BLaER1 treated with 17β-estradiol and CSF1 and Interleukin-3, amounts not matched to agents 10 nM and 100 nM (cell line): ENCODE data around the gene AKAP8L.

ENCODE experiments used
- H3K27ac ChIP-seq, 11 experiments: shearing (Covaris generic); formaldehyde crosslinking; 2 replicates each; pipeline ENCODE4 v1.8.1; 2022
- H3K27me3 ChIP-seq, 11 experiments: shearing (Covaris generic); formaldehyde crosslinking; 2 replicates each; pipeline ENCODE4 v1.8.1; 2022
- H3K36me3 ChIP-seq, 11 experiments: shearing (Covaris generic); formaldehyde crosslinking; 2 replicates each; pipeline ENCODE4 v1.8.1; 2022
- H3K4me1 ChIP-seq, 10 experiments: shearing (Covaris generic); formaldehyde crosslinking; 2 replicates each; pipeline ENCODE4 v1.8.1; 2022
- H3K4me2 ChIP-seq, 11 experiments: shearing (Covaris generic); formaldehyde crosslinking; 2 replicates each; pipeline ENCODE4 v1.8.1; 2022
- H3K4me3 ChIP-seq, 10 experiments: shearing (Covaris generic); formaldehyde crosslinking; 2 replicates each; pipeline ENCODE4 v1.8.1; 2022
- H3K9ac ChIP-seq, 11 experiments: shearing (Covaris generic); formaldehyde crosslinking; 2 replicates each; pipeline ENCODE4 v1.8.1; 2022
- H3K9me3 ChIP-seq, 11 experiments: shearing (Covaris generic); formaldehyde crosslinking; replicated peaks in 1 of 11; 2 replicates each; pipeline ENCODE4 v1.8.1; 2022
- H4K20me1 ChIP-seq, 11 experiments: shearing (Covaris generic); formaldehyde crosslinking; 2 replicates each; pipeline ENCODE4 v1.8.1; 2022
- Cebpa-rat ChIP-seq, 11 experiments: shearing (Covaris generic); IDR thresholded peaks; 2 replicates each; pipeline ENCODE4 v1.8.1; 2022

AKAP8L gene

DNA sequence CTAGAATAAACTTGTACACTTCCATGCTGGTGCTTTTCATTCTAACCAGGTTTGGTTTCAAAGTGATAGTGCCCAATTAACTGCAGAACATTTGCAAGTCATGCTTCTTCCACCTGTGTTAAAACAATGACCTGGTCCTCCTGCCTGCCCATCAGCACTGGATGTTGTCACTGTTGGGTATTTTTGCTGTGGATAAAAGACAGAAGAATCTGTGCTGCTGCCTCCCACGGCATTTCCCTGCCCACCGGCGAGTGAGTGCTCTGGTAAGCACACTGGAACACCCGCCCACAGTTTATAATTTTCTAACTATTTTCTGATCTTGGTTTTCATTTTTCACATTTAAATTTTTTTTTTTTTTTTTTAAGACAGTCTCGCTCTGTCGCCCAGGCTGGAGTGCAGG is 36.9 kb downstream of the AKAP8L start:
- no peak overlapping the region for H3K9ac ChIP-seq
- peak overlapping the region in 1 of 11 experiments; percentile 30; a peak in 2 of 22 replicates for H3K4me2 ChIP-seq

DNA sequence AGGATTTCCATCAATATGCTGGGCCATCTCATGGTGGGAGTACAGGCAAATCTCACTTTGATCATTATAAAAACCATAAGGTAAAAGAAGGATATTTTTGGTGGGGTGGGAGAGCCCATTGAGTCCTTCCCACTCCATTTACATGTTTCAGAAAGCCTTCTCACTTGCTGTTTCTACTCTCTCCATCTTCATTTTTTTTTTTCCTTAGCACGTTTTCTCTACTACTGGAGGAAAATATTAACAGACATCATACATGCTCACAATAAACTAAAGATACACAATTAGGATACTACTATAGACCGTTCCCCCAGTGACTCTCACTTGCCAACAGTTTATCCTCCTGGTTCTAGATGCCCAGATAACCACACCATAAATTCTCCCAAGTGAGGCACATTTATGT is 37.4 kb downstream of the AKAP8L start:
- Histone ChIP-seq H3K4me2 (peak overlapping the region in 8 of 11 experiments; percentile 73 to 97 (median 94); a peak in 10 of 22 replicates), H4K20me1 (peaks cover 17 to 68% (median 34%) of the 10 kb centered on the region in 11 experiments; a peak in 21 of 22 replicates), H3K4me3 (no peak overlapping the region), H3K27ac (no peak overlapping the region), H3K9ac (no peak overlapping the region; a peak in 1 of 22 replicates), H3K9me3 (no peaks in the 10 kb centered on the region), H3K4me1 (peaks cover 27 to 42% (median 35%) of the 10 kb centered on the region in 10 experiments), H3K27me3 (no peaks in the 10 kb centered on the region), H3K36me3 (peaks cover 19 to 52% (median 39%) of the 10 kb centered on the region in 11 experiments)
- no peak for TF ChIP-seq Cebpa-rat (IDR thresholded peaks at IDR 0.05)

More for the DNA sequence above, 36.9 kb downstream of the AKAP8L start:
- Histone ChIP-seq H4K20me1 (peaks cover 13 to 68% (median 34%) of the 10 kb centered on the region in 11 experiments; a peak in 21 of 22 replicates), H3K27me3 (no peaks in the 10 kb centered on the region), H3K4me1 (peaks cover 23 to 38% (median 31%) of the 10 kb centered on the region in 10 experiments), H3K9me3 (no peaks in the 10 kb centered on the region), H3K36me3 (peaks cover 24 to 52% (median 39%) of the 10 kb centered on the region in 11 experiments), H3K4me3 (no peak overlapping the region), H3K27ac (no peak overlapping the region)
- TF ChIP-seq Cebpa-rat (IDR thresholded peaks at IDR 0.05) = no peak

DNA sequence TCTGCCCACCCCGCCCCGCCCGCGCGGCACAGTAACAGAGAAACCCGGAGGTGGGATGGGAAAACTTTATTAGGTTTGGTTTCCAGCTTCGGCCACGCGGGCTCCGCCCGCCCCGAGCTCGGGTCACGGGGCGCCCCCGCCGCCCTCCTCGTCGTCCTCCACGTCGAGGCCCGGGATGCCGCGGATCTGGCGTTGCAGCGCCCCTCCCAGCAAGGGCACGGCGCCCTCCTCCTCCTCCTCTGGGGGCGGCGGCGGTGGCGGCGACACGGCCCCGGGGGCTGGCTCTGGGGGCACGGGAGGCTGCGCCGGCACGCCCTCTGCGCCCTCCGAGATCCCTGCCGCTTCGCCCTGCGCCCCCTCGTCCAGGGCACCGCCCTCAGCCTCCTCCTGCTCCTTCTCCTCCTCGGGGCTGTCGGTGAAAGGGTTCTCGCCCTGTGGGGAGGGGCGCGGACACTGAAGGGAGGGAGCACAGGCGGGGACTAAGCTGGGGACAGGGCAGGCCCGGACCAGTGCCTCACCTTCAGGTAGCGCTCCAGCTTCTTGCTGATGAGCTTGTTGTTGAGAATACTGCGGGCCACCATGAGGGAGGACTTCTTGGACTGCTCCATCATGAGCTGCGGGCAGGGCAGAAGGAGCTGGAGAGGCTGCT is 38.7 kb downstream of the AKAP8L start:
- H3K4me3 ChIP-seq = peak overlapping the region; percentile 73 to 100 (median 91)
- H3K9me3 ChIP-seq = no peaks in the 10 kb centered on the region
- peak overlapping the region; percentile 80 to 99 (median 95) for H3K9ac ChIP-seq
- H4K20me1 ChIP-seq = peaks cover 28 to 75% (median 42%) of the 10 kb centered on the region in 11 experiments
- H3K36me3 ChIP-seq = peaks cover 14 to 53% (median 33%) of the 10 kb centered on the region in 11 experiments; a peak in 21 of 22 replicates
- no peak for TF ChIP-seq Cebpa-rat (IDR thresholded peaks at IDR 0.05)
- peaks cover 30 to 54% (median 42%) of the 10 kb centered on the region in 10 experiments for H3K4me1 ChIP-seq
- no peaks in the 10 kb centered on the region for H3K27me3 ChIP-seq
- H3K27ac ChIP-seq = peak overlapping the region; percentile 63 to 99 (median 83)
- peak overlapping the region; percentile 73 to 97 (median 92) for H3K4me2 ChIP-seq

DNA sequence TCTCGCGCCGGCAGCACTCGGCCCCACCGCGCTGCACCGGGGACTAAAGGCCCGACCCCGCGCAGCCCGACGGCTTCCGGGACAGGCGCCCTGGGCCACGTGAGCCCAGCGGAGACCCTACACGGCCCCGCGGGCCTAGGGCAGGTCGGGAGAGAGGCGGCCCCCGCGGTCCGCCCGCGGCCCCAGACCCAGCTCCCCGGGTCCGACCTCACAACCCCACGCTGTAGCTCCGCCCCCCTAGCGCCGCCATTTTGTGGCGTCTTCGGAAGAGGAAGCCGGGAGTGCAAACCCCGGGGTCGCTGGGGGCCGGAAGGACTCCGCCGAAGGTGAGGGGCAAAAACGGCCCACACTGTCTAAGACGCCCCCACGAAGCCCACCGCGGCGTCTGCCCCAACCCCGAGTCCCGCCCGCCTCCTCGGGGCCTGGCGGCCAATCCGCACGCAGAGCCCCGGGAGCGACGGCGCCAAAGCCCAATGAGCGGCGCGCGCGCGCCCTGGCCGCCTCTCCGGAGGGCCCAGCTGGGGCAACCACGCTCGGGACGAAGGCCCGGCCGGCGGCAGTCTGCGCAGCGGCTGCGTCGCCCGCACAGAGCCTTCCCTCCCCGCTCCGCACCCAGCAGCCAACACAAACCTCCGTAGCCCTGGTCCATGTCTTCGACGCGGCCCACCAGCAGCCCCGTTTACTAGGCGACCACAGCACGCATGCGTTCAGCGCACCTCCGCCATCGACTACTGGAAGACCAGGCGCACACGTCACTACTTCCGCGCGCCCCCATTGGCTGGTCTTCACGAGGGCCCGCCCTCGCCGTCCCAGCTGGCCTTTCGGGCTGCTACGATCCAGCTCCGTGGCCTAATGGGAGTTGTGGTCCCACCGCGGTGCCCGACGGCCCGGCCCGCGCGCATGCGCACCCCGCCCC is 39.4 kb downstream of the AKAP8L start, which contains the start of gene AKAP8:
AKAP8 (minus strand) TSS at position 705 of the 916 bp plus-strand sequence; CDS start at position 649, 56 bp downstream.
- Histone ChIP-seq H3K36me3 (peaks cover 19 to 57% (median 40%) of the 10 kb centered on the region in 11 experiments), H3K4me2 (peak within 1 kb of the TSS; percentile 93 to 99 (median 99)), H3K4me1 (peaks cover 34 to 62% (median 45%) of the 10 kb centered on the region in 10 experiments), H3K27ac (peak within 1 kb of the TSS; percentile 95 to 99 (median 98)), H3K4me3 (peak within 1 kb of the TSS; percentile 84 to 100 (median 94)), H4K20me1 (peaks cover 36 to 81% (median 50%) of the 10 kb centered on the region in 11 experiments), H3K9ac (peak within 1 kb of the TSS; percentile 94 to 99 (median 97)), H3K27me3 (no peaks in the 10 kb centered on the region), H3K9me3 (no peaks in the 10 kb centered on the region)
- TF ChIP-seq Cebpa-rat (IDR thresholded peaks at IDR 0.05) = no peak

DNA sequence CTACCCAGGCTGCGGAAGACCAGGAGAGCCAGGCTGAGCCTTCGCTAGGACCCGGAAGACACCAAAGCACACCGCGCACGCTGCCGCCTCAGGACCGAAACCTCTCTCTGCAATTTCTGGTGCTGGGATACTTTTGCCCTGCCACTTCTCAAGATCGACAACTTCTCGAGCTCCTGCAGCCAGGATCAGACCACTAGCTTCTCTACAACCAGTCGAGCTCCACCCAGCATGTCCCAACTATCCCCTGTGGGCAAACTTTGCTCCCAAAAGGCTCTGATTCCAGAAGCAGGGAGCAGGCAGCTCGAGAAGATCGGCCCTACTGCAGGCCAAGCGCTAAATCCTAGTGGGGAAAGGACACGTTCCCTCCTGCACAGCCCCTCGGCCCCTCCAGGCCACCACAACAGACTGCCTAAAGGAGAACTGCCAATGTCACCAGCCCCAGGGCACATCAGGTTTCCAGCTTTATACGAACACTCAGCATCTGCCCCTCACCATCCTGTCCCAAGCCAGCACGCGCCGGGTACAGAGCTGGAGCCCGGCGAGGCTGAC is 40.2 kb downstream of the AKAP8L start:
- Histone ChIP-seq H3K9me3 (no peaks in the 10 kb centered on the region), H3K36me3 (peaks cover 26 to 59% (median 45%) of the 10 kb centered on the region in 11 experiments), H3K4me2 (peak overlapping the region; percentile 93 to 99 (median 99)), H3K4me1 (peaks cover 34 to 70% (median 47%) of the 10 kb centered on the region in 10 experiments), H3K9ac (peak overlapping the region; percentile 94 to 99 (median 97)), H3K27ac (peak overlapping the region; percentile 95 to 99 (median 98)), H3K4me3 (peak overlapping the region; percentile 84 to 100 (median 94)), H4K20me1 (peaks cover 44 to 82% (median 57%) of the 10 kb centered on the region in 11 experiments), H3K27me3 (no peaks in the 10 kb centered on the region)
- no peak for TF ChIP-seq Cebpa-rat (IDR thresholded peaks at IDR 0.05)

DNA sequence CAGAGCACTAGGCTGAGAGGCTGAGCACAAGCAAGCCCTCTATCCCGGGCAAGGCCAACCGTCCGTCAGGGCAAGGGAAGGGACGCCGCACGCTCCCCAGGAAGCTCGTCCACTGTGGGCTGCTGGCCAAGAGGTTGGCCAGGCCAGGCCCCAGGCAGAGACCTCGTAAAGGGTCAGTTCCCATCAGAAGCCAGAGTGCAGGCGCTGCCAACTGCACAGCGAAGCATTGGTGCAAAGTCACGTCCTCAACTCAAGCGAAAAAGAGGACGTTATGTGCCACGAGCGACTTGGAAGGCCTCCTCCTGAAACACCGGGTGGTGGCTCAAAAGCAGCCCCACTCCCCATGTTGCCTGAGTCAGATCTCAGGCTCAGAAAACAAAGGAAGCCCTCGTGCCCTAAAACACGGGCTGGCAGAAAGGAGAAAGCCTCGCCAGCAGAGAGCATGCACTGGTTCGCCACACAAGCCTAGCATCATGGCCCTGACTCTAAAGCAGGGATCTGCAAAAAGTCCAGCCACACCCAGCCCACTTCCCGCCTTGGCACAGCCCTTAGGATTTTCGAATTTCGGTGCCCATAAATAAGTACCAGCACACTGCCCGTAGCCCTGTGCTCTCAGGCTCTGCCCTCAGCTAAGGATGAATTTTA is 43.9 kb downstream of the AKAP8L start:
- H3K4me3 ChIP-seq = no peak overlapping the region
- no peak for TF ChIP-seq Cebpa-rat (IDR thresholded peaks at IDR 0.05)
- no peaks in the 10 kb centered on the region for H3K9me3 ChIP-seq
- peak overlapping the region in 5 of 11 experiments; percentile 13 to 99 (median 43); a peak in 8 of 22 replicates for H3K4me2 ChIP-seq
- peak overlapping the region in 5 of 11 experiments; percentile 5 to 49 (median 29); a peak in 6 of 22 replicates for H3K9ac ChIP-seq
- peak overlapping the region in 4 of 11 experiments; percentile 25 to 48 (median 33); a peak in 6 of 22 replicates for H3K27ac ChIP-seq
- H3K4me1 ChIP-seq = peaks cover 21 to 54% (median 30%) of the 10 kb centered on the region in 10 experiments
- H3K36me3 ChIP-seq = peaks cover 50 to 73% (median 64%) of the 10 kb centered on the region in 11 experiments
- H3K27me3 ChIP-seq = no peaks in the 10 kb centered on the region
- peaks cover 62 to 92% (median 83%) of the 10 kb centered on the region in 11 experiments for H4K20me1 ChIP-seq

DNA sequence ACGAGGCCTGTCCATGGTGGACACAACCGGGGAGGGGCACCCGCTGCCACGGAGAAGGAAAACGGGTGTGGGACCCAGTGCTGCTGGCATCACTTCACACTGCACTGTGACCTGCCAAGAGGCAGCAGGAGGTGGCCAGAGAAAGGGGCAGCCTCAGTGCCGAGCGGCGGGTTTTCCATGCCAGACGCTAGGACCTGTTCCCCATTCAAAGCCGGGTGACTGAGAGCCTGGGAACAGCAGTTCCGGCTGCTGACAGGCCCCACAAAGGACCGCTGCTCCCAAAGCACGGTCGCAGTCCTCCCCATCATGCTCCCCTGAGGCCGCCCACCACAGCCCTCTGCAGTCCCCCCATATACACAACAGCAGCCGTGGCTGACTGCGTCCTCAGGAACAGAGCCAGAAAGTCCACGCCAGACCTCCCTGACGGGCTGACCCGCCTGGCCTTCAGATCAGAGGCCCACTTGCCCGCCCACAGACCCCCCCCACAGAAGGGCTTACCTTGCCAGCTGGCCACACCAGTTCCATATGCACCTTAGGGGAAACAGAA is 44.6 kb downstream of the AKAP8L start:
- Histone ChIP-seq H3K4me1 (peaks cover 21 to 54% (median 30%) of the 10 kb centered on the region in 10 experiments), H3K9ac (0 out of 22 replicates have a peak overlapping the region, but pooled peaks of 2 of the 11 experiments have one; percentile 18 to 49), H3K4me3 (no peak overlapping the region), H3K4me2 (peak overlapping the region in 2 of 11 experiments; percentile 43 to 97; a peak in 3 of 22 replicates), H3K27me3 (no peaks in the 10 kb centered on the region), H4K20me1 (peaks cover 62 to 99% (median 90%) of the 10 kb centered on the region in 11 experiments), H3K27ac (peak overlapping the region in 3 of 11 experiments; percentile 26 to 48 (median 40); a peak in 3 of 22 replicates), H3K9me3 (no peaks in the 10 kb centered on the region), H3K36me3 (peaks cover 57 to 80% (median 72%) of the 10 kb centered on the region in 11 experiments)
- TF ChIP-seq Cebpa-rat (IDR thresholded peaks at IDR 0.05) = no peak
